Measurements from ENCODE around the gene PCDHB6.
"Not testable (repeated sequence)": the region's sequence is repeated elsewhere in the genome, so short reads cannot be mapped to it uniquely, and the experiment has no call there.

- not testable (repeated sequence) for TF ChIP-seq ISX (CRISPR knock-in tag; conservative IDR thresholded peaks at IDR 0.05); ZNF747 (CRISPR knock-in tag; IDR thresholded peaks at IDR 0.05; ENCODE audit: borderline replicate concordance); SUZ12 (IDR thresholded peaks at IDR 0.05; ENCODE audit: low read depth, low read length); JUN (CRISPR knock-in tag; IDR thresholded peaks at IDR 0.05); POLR2G (IDR thresholded peaks at IDR 0.05; ENCODE audit: low read depth, low read length); RNF219 (CRISPR knock-in tag; IDR thresholded peaks at IDR 0.05); ZNF660 (CRISPR knock-in tag; IDR thresholded peaks at IDR 0.05; ENCODE audit: borderline replicate concordance, low read depth); POLR2A (IDR thresholded peaks at IDR 0.05; ENCODE audit: insufficient read depth in 1 of 2, low read depth in 2 of 2, low read length in 2 of 2); TFDP1 (CRISPR knock-in tag; IDR thresholded peaks at IDR 0.05; ENCODE audit: borderline replicate concordance)
These were observed 12.5 kb upstream of the PCDHB6 start for GRCh38 chr5:141137346-141137745.
